ENCODE data around the gene MAPKAPK2. TPM values are rescaled to one million over a fixed set of nuclear protein-coding genes. Genes with fewer than 3 reads are reported as not detected.

Gene MAPKAPK2
- total RNA-seq, 1 experiment from 2014 or later = 54.9 TPM

GRCh38 chr1:206770531-206771337 lies 86.0 kb downstream of the MAPKAPK2 start, which contains the start of gene IL19 (continued):
- TF ChIP-seq USF2 (CRISPR knock-in tag; IDR thresholded peaks at IDR 0.05) (no peak), FOXJ3 (CRISPR knock-in tag; IDR thresholded peaks at IDR 0.05; ENCODE audit: borderline replicate concordance) (no peak), ERG (CRISPR knock-in tag; IDR thresholded peaks at IDR 0.05) (no peak), RELA (CRISPR knock-in tag; IDR thresholded peaks at IDR 0.05; ENCODE audit: borderline replicate concordance) (no peak), MAX (CRISPR knock-in tag; IDR thresholded peaks at IDR 0.05) (no peak), ESRRA (CRISPR knock-in tag; IDR thresholded peaks at IDR 0.05; ENCODE audit: borderline replicate concordance) (no peak), AFF4 (CRISPR knock-in tag; IDR thresholded peaks at IDR 0.05; ENCODE audit: borderline replicate concordance) (no peak), ZNF138 (CRISPR knock-in tag; conservative IDR thresholded peaks at IDR 0.05) (no peak), PREB (CRISPR knock-in tag; IDR thresholded peaks at IDR 0.05; ENCODE audit: borderline replicate concordance) (no peak), ATF6 (CRISPR knock-in tag; IDR thresholded peaks at IDR 0.05) (no peak)

- ChIA-PET CTCF (interaction anchor here (0.6 to 3.8 kb wide), 3 partner anchors 10 to 141 kb away, joined by 3 to 16 read pairs (median 14); no protein-coding TSS in a partner anchor), POLR2A (no interaction called here)
- Mint-ChIP-seq H3K9me3 (no peaks in the 10 kb centered on the region), H3K36me3 (no peaks in the 10 kb centered on the region), H3K27ac (no peak overlapping the region), H3K4me1 (peaks cover 34% of the 10 kb centered on the region), H3K27me3 (ENCODE audit: low read depth) (peaks cover 4% of the 10 kb centered on the region), H3K4me3 (no peak overlapping the region)
- TF ChIP-seq CDX4 (CRISPR knock-in tag; IDR thresholded peaks at IDR 0.05; ENCODE audit: borderline replicate concordance) = no peak
- DNase-seq (ENCODE audit: low spot score) = no peak
- no peak for ATAC-seq
These were observed 86.6 kb downstream of the MAPKAPK2 start for GRCh38 chr1:206771338-206771692.
